GM23248 (cell line): ENCODE measurements around the gene B4GALT5. TPM values are rescaled to one million over a fixed set of nuclear protein-coding genes. Genes with fewer than 3 reads are reported as not detected.

Experiments
- DNase-seq: peaks from one replicate; pipeline ENCODE4 v3.0.0-alpha.2; 2015
- H2AFZ ChIP-seq: fragments of 200-600 bp; sonication (generic); 2 replicates; pipeline ENCODE4 v1.6.1; 2016; ENCODE audit warnings: antibody characterized with exemption
- H3F3A ChIP-seq: fragments of 200-600 bp; sonication (generic); 2 replicates; pipeline ENCODE4 v1.6.1; 2016; ENCODE audit warnings: mild to moderate bottlenecking, antibody characterized with exemption, mixed run types; ENCODE audit not compliant: insufficient read depth
- H3K27ac ChIP-seq: fragments of 200-600 bp; sonication (generic); 2 replicates; pipeline ENCODE4 v1.5.1; 2016; ENCODE audit warnings: mild to moderate bottlenecking
- H3K27me3 ChIP-seq: fragments of 200-600 bp; sonication (generic); replicated peaks from 2 replicates; pipeline ENCODE4 v1.6.1; 2016; ENCODE audit warnings: mild to moderate bottlenecking; ENCODE audit not compliant: insufficient read depth
- H3K36me3 ChIP-seq: fragments of 200-600 bp; sonication (generic); 2 replicates; pipeline ENCODE4 v1.6.1; 2016; ENCODE audit warnings: low read depth, mild to moderate bottlenecking
- H3K4me1 ChIP-seq: fragments of 200-600 bp; sonication (generic); 2 replicates; pipeline ENCODE4 v1.6.1; 2016; ENCODE audit warnings: mild to moderate bottlenecking; ENCODE audit not compliant: insufficient read depth
- H3K4me2 ChIP-seq: fragments of 200-600 bp; sonication (generic); one replicate; pipeline ENCODE4 v1.6.1; 2016; ENCODE audit warnings: mild to moderate bottlenecking; ENCODE audit not compliant: unreplicated experiment
- H3K4me3 ChIP-seq: fragments of 200-600 bp; sonication (generic); 2 replicates; pipeline ENCODE4 v1.5.1; 2016; ENCODE audit warnings: mild to moderate bottlenecking
- H3K79me2 ChIP-seq: fragments of 200-600 bp; sonication (generic); 2 replicates; pipeline ENCODE4 v1.6.1; 2016; ENCODE audit warnings: mild to moderate bottlenecking; ENCODE audit not compliant: insufficient read depth
- H3K9ac ChIP-seq: fragments of 200-600 bp; sonication (generic); 2 replicates; pipeline ENCODE4 v1.6.1; 2016; ENCODE audit warnings: mild to moderate bottlenecking
- H3K9me2 ChIP-seq: fragments of 200-600 bp; sonication (generic); 2 replicates; pipeline ENCODE4 v1.6.1; 2016; ENCODE audit warnings: mixed run types, mild to moderate bottlenecking, moderate library complexity; ENCODE audit not compliant: insufficient read depth
- H3K9me3 ChIP-seq: fragments of 200-600 bp; sonication (generic); one replicate; pipeline ENCODE4 v1.6.1; 2017; ENCODE audit warnings: low read depth
- H4K20me1 ChIP-seq: fragments of 200-600 bp; sonication (generic); 2 replicates; pipeline ENCODE4 v1.6.0; 2016; ENCODE audit not compliant: insufficient read depth
- EZH2 ChIP-seq: fragments of 200-600 bp; sonication (generic); IDR thresholded peaks from 2 replicates; pipeline ENCODE4 v1.6.1; 2018; ENCODE audit warnings: antibody characterized with exemption, mild to moderate bottlenecking; ENCODE audit not compliant: insufficient read depth, poor library complexity, severe bottlenecking
- EZH2phosphoT487 ChIP-seq: fragments of 200-600 bp; sonication (generic); IDR thresholded peaks from 2 replicates; pipeline ENCODE4 v1.6.1; 2018; ENCODE audit warnings: antibody characterized with exemption, moderate library complexity, mild to moderate bottlenecking, low read depth; ENCODE audit not compliant: insufficient read depth
- WGBS, 2 experiments: methylation state at CpG; one replicate each; pipeline ENCODE4 v1.1.6; 2015 to 2017; ENCODE audit warnings: low lambda C conversion rate in 2 of 2, low coverage in 1 of 2; ENCODE audit errors: missing lambda C conversion rate in 2 of 2; 5-methylcytosine and 5-hydroxymethylcytosine counted together
- in situ Hi-C: fragments of 300-500 bp; cut with MboI; formaldehyde crosslinking; loops from 2 replicates; pipeline ENCODE4 v1.15.0; 2020
- polyA plus RNA-seq: library from polyadenylated mRNA; unstranded; fragments of >200 nt; fragmentation: Nextera tagmentation; extraction: Ambion mirVana; gene quantifications from 2 replicates; pipeline ENCODE4 v1.2.1, GENCODE V29; 2016
- total RNA-seq: library from RNA; depleted of rRNA; stranded (reverse); fragments of >200 nt; shearing (Covaris generic); gene quantifications from 2 replicates; pipeline ENCODE4 v1.2.3, GENCODE V29; 2014

Gene B4GALT5
- total and polyA plus RNA-seq, 2 experiments from 2014 or later = 4.2 to 16.9 TPM

- no peak for TF ChIP-seq EZH2phosphoT487
- no peak for TF ChIP-seq EZH2
- WGBS, 2 experiments = 30 to 37% methylated on average over 3 of the region's 3 CpGs
- no peak overlapping the region for H2AFZ ChIP-seq
- no peak overlapping the region for H3K9ac ChIP-seq
- H3K4me2 ChIP-seq = peak overlapping the region; percentile 46
- peak; percentile 39 for DNase-seq
- H3K36me3 ChIP-seq = no peaks in the 10 kb centered on the region
- H3K9me2 ChIP-seq = no peaks in the 10 kb centered on the region
- no peaks in the 10 kb centered on the region for H3K27me3 ChIP-seq
- H3K9me3 ChIP-seq = no peaks in the 10 kb centered on the region
- no peak overlapping the region for H3K4me3 ChIP-seq
- peaks cover 97% of the 10 kb centered on the region for H3K79me2 ChIP-seq
- H4K20me1 ChIP-seq = peaks cover 19% of the 10 kb centered on the region
- H3F3A ChIP-seq = peaks cover 27% of the 10 kb centered on the region
- in situ Hi-C loops = no loop called here
- H3K4me1 ChIP-seq = peaks cover 47% of the 10 kb centered on the region
- no peak overlapping the region for H3K27ac ChIP-seq
Measured at GRCh38 chr20:49695830-49696229, 17.8 kb downstream of the B4GALT5 start.

- no peaks in the 10 kb centered on the region for H3K27me3 ChIP-seq
- no peaks in the 10 kb centered on the region for H3K9me3 ChIP-seq
- no peak overlapping the region for H3K9ac ChIP-seq
- H4K20me1 ChIP-seq = peaks cover 19% of the 10 kb centered on the region
- no peak overlapping the region for H3K27ac ChIP-seq
- H2AFZ ChIP-seq = no peak overlapping the region
- H3K9me2 ChIP-seq = no peaks in the 10 kb centered on the region
- TF ChIP-seq EZH2 (no peak), EZH2phosphoT487 (no peak)
- DNase-seq = no peak
- H3K4me1 ChIP-seq = peaks cover 38% of the 10 kb centered on the region
- peaks cover 100% of the 10 kb centered on the region for H3K79me2 ChIP-seq
- no peak overlapping the region for H3K4me2 ChIP-seq
- H3K4me3 ChIP-seq = no peak overlapping the region
- H3K36me3 ChIP-seq = no peaks in the 10 kb centered on the region
- WGBS, 2 experiments = 82 to 91% methylated on average over 2 of the region's 2 CpGs
- in situ Hi-C loops = no loop called here
- H3F3A ChIP-seq = peaks cover 16% of the 10 kb centered on the region
Measured at GRCh38 chr20:49694450-49695071, 19.1 kb downstream of the B4GALT5 start.

- H2AFZ ChIP-seq = no peak overlapping the region
- no peak overlapping the region for H3K4me3 ChIP-seq
- no peak overlapping the region for H3K27ac ChIP-seq
- WGBS, 2 experiments = 91 to 92% methylated on average over 5 of the region's 5 CpGs
- no peaks in the 10 kb centered on the region for H3K36me3 ChIP-seq
- no peak for DNase-seq
- no peak for TF ChIP-seq EZH2
- no peak for TF ChIP-seq EZH2phosphoT487
- H3K27me3 ChIP-seq = no peaks in the 10 kb centered on the region
- in situ Hi-C loops = no loop called here
- no peak overlapping the region for H3K4me2 ChIP-seq
- H3F3A ChIP-seq = peaks cover 6% of the 10 kb centered on the region; the same call in 1 of the 2 replicates
- H3K9me3 ChIP-seq = no peaks in the 10 kb centered on the region
- H3K9ac ChIP-seq = no peak overlapping the region
- peaks cover 19% of the 10 kb centered on the region for H4K20me1 ChIP-seq
- peaks cover 32% of the 10 kb centered on the region for H3K4me1 ChIP-seq
- H3K79me2 ChIP-seq = peaks cover 100% of the 10 kb centered on the region
- H3K9me2 ChIP-seq = no peaks in the 10 kb centered on the region
Measured at GRCh38 chr20:49693435-49694171, 20.1 kb downstream of the B4GALT5 start.

GRCh38 chr20:49692941-49693340, 20.7 kb downstream of the B4GALT5 start:
- Histone ChIP-seq H3K4me1 (peaks cover 32% of the 10 kb centered on the region), H3K4me3 (no peak overlapping the region), H3F3A (peaks cover 2% of the 10 kb centered on the region; the same call in 1 of the 2 replicates), H3K27ac (no peak overlapping the region), H2AFZ (no peak overlapping the region), H4K20me1 (peaks cover 19% of the 10 kb centered on the region), H3K9me2 (no peaks in the 10 kb centered on the region), H3K9ac (no peak overlapping the region), H3K27me3 (no peaks in the 10 kb centered on the region), H3K79me2 (peaks cover 100% of the 10 kb centered on the region), H3K36me3 (no peaks in the 10 kb centered on the region), H3K9me3 (no peaks in the 10 kb centered on the region), H3K4me2 (no peak overlapping the region)
- in situ Hi-C loops = no loop called here
- DNase-seq = no peak
- TF ChIP-seq EZH2 (no peak), EZH2phosphoT487 (no peak)
- WGBS, 2 experiments = 95 to 98% methylated on average over 3 of the region's 3 CpGs
